ENCODE results near the gene JMJD6. TPM values are rescaled to one million over a fixed set of nuclear protein-coding genes. Genes with fewer than 3 reads are reported as not detected.

Gene JMJD6
- total and polyA plus RNA-seq, 9 of the 15 experiments (the other 6 are each of a cell fraction or from before 2014, with no cell fraction given), result 2.5 to 52.3 (median 36.3) TPM

DNA sequence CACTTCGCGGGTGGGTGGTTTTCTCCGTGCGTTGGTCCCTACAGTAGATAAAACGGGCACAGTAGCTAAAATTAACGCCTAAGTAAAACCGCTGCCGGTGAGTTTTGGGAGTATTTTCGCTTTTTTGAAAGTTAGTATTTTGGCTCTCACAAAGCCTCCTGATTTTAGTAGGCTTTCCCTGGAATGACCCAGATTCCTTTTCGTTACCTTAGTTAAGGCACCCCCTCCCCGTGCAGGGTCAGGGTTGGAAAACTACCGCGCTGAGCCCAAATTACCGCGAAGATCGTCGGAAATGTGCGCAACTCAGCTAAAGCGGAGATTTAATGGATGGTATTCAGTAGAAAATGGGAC is 54.5 kb downstream of the JMJD6 start (continued):
- no peak for TF ChIP-seq EWSR1 (IDR thresholded peaks at IDR 0.05; ENCODE audit: borderline replicate concordance, low read depth, partially characterized antibody)
- TF ChIP-seq, protein P1, sequence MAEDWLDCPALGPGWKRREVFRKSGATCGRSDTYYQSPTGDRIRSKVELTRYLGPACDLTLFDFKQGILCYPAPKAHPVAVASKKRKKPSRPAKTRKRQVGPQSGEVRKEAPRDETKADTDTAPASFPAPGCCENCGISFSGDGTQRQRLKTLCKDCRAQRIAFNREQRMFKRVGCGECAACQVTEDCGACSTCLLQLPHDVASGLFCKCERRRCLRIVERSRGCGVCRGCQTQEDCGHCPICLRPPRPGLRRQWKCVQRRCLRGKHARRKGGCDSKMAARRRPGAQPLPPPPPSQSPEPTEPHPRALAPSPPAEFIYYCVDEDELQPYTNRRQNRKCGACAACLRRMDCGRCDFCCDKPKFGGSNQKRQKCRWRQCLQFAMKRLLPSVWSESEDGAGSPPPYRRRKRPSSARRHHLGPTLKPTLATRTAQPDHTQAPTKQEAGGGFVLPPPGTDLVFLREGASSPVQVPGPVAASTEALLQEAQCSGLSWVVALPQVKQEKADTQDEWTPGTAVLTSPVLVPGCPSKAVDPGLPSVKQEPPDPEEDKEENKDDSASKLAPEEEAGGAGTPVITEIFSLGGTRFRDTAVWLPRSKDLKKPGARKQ (CRISPR knock-in tag; IDR thresholded peaks at IDR 0.05), result no peak
- 0 out of 2 replicates have a peak, but pooled peaks have one; percentile 2 for TF ChIP-seq GTF2F1 (IDR thresholded peaks at IDR 0.05; ENCODE audit: low read depth, low read length)
- TF ChIP-seq COPS2 (conservative IDR thresholded peaks at IDR 0.05), result no peak
- no peak for TF ChIP-seq CEBPZ (IDR thresholded peaks at IDR 0.05; ENCODE audit: borderline replicate concordance, low read depth, low read length)
- TF ChIP-seq MECOM (CRISPR knock-in tag; IDR thresholded peaks at IDR 0.05), result no peak
- TF ChIP-seq POLR2A (conservative IDR thresholded peaks at IDR 0.05), result peak; percentile 81
- no peak for TF ChIP-seq CHCHD3 (CRISPR knock-in tag; IDR thresholded peaks at IDR 0.05)
- TF ChIP-seq TAF9B (IDR thresholded peaks at IDR 0.05; ENCODE audit: partially characterized antibody), result peak; percentile 26
- TF ChIP-seq ZNF224 (CRISPR knock-in tag; IDR thresholded peaks at IDR 0.05), result no peak
- TF ChIP-seq HEY1 (CRISPR knock-in tag; IDR thresholded peaks at IDR 0.05; ENCODE audit: borderline replicate concordance), result no peak
- TF ChIP-seq TAF1 (IDR thresholded peaks at IDR 0.05; ENCODE audit: control insufficient read depth, extremely low read depth, insufficient read depth, low read length, severe bottlenecking), result peak; percentile 21
- TF ChIP-seq, protein P2, sequence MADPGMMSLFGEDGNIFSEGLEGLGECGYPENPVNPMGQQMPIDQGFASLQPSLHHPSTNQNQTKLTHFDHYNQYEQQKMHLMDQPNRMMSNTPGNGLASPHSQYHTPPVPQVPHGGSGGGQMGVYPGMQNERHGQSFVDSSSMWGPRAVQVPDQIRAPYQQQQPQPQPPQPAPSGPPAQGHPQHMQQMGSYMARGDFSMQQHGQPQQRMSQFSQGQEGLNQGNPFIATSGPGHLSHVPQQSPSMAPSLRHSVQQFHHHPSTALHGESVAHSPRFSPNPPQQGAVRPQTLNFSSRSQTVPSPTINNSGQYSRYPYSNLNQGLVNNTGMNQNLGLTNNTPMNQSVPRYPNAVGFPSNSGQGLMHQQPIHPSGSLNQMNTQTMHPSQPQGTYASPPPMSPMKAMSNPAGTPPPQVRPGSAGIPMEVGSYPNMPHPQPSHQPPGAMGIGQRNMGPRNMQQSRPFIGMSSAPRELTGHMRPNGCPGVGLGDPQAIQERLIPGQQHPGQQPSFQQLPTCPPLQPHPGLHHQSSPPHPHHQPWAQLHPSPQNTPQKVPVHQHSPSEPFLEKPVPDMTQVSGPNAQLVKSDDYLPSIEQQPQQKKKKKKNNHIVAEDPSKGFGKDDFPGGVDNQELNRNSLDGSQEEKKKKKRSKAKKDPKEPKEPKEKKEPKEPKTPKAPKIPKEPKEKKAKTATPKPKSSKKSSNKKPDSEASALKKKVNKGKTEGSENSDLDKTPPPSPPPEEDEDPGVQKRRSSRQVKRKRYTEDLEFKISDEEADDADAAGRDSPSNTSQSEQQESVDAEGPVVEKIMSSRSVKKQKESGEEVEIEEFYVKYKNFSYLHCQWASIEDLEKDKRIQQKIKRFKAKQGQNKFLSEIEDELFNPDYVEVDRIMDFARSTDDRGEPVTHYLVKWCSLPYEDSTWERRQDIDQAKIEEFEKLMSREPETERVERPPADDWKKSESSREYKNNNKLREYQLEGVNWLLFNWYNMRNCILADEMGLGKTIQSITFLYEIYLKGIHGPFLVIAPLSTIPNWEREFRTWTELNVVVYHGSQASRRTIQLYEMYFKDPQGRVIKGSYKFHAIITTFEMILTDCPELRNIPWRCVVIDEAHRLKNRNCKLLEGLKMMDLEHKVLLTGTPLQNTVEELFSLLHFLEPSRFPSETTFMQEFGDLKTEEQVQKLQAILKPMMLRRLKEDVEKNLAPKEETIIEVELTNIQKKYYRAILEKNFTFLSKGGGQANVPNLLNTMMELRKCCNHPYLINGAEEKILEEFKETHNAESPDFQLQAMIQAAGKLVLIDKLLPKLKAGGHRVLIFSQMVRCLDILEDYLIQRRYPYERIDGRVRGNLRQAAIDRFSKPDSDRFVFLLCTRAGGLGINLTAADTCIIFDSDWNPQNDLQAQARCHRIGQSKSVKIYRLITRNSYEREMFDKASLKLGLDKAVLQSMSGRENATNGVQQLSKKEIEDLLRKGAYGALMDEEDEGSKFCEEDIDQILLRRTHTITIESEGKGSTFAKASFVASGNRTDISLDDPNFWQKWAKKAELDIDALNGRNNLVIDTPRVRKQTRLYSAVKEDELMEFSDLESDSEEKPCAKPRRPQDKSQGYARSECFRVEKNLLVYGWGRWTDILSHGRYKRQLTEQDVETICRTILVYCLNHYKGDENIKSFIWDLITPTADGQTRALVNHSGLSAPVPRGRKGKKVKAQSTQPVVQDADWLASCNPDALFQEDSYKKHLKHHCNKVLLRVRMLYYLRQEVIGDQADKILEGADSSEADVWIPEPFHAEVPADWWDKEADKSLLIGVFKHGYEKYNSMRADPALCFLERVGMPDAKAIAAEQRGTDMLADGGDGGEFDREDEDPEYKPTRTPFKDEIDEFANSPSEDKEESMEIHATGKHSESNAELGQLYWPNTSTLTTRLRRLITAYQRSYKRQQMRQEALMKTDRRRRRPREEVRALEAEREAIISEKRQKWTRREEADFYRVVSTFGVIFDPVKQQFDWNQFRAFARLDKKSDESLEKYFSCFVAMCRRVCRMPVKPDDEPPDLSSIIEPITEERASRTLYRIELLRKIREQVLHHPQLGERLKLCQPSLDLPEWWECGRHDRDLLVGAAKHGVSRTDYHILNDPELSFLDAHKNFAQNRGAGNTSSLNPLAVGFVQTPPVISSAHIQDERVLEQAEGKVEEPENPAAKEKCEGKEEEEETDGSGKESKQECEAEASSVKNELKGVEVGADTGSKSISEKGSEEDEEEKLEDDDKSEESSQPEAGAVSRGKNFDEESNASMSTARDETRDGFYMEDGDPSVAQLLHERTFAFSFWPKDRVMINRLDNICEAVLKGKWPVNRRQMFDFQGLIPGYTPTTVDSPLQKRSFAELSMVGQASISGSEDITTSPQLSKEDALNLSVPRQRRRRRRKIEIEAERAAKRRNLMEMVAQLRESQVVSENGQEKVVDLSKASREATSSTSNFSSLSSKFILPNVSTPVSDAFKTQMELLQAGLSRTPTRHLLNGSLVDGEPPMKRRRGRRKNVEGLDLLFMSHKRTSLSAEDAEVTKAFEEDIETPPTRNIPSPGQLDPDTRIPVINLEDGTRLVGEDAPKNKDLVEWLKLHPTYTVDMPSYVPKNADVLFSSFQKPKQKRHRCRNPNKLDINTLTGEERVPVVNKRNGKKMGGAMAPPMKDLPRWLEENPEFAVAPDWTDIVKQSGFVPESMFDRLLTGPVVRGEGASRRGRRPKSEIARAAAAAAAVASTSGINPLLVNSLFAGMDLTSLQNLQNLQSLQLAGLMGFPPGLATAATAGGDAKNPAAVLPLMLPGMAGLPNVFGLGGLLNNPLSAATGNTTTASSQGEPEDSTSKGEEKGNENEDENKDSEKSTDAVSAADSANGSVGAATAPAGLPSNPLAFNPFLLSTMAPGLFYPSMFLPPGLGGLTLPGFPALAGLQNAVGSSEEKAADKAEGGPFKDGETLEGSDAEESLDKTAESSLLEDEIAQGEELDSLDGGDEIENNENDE (IDR thresholded peaks at IDR 0.05; ENCODE audit: low read depth, low read length), result no peak
